COLO829 (cell line): ENCODE data around the gene PRSS12.
"Not testable (repeated sequence)": the region's sequence is repeated elsewhere in the genome, so short reads cannot be mapped to it uniquely, and the experiment has no call there.

Source experiments
- DNase-seq: peaks from one replicate; pipeline ENCODE4 v3.0.0; 2012; ENCODE audit warnings: low spot score

PRSS12 gene

DNA sequence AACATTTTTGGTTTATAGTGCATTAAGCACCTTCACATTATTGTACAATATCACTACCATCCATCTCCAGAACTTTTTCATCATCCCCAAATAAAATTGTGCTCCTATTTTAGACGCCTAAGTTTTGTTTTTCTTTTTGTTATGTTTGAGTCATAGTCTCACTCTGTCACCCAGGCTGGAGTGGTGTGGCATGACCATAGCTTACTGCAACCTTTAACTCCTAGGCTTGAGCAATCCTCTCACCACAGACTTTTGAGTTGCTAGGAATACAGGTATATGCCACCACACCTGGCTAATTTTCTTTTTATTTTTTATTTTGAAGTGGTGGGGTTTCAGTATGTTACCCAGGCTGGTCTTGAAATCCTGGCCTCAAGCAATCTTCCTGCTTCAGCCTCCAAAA, 33.9 kb downstream of the PRSS12 start:
- DNase-seq: no peak

GRCh38 chr4:118317691-118318090, 35.1 kb downstream of the PRSS12 start:
- DNase-seq: no peak

DNA sequence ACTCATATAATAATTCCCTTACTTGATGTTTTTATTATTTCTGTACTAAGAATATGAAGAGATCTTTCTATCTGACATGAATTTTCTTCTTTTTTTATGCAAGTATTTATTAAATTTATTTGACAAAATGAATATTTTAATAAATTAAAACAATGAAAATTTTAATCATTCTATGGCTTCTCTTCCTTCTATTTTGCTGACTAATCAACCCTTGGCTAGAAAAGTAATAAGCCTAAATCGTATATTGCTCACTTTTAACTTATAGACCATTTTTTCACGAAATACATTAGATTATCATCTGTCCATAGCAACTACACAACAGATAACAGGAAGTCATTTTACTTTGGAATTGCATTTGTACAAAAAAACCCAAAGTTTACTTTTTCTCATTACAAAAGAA, 38.6 kb downstream of the PRSS12 start:
- no peak for DNase-seq

DNA sequence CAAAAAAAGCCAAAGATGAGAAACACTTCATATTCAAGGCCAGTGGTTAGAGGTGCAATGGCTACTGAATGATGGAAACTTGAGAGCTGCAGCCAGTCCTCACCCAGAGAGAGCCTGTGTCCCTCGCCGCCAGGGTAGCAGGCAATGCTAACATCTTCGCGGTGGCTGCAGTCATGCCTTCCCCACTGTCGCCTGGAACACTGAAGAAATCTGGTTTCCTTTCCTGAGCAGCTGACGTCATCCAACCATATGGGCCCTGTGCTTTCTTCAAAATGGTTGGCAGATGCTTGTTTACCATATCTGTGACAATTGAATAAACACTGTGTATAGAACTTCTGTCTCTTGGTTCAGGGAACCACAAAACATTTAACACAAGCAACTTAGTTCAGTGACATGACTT, 39.7 kb downstream of the PRSS12 start:
- DNase-seq: no peak

DNA sequence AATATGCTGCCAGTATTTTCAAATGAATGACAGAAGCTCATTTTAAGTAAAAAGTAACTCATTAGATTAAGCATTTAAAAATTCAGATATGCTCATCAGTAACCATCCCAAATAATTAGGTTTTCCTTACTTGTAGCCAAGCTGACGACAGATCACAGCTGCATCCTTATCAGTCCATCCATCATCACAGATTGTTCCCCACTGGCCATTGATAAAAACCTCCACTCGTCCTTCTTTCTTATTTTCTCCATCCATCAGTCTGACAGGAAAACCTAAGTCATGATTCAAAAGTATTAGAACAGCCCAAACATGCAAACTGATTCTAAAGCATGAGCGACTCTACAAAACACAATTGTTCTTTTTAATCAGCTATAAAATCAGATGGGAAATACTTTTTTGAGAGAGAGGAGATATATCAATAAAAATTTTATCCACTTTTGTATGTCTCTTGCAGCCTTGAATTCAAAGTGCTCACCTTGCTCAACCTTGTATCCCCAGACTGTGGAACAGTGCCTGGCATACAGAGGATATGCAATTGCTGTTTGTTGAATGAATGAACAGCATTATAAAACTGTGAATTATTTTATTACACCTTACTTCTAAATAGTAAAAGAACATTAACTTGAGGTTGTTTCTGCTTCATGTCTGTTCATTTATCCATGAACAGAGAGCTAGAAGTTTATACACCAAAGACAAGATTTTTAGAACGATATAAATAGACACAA, 44.3 kb downstream of the PRSS12 start:
- DNase-seq: no peak

DNA sequence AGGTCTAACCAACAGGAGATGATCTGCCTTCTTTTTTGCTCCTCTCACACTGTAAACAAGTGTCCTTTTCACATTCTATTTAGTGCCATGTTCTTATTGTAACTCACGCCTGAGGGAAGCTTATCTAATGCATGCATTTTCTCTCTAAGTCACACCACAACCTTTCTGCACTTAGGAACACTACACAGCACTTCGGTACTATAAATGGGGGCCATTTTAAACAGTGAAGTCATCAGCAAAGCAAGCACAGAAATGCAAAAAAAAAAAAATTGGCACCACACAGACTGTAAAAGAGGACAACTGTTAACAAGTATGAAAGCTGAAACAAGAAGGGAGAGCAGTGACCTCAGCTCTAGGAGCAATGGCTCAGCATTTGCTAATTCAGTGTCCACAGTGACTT, 45.2 kb downstream of the PRSS12 start:
- no peak for DNase-seq

- not testable (repeated sequence) for DNase-seq
Observed at GRCh38 chr4:118299619-118300018, 53.2 kb downstream of the PRSS12 start.

DNA sequence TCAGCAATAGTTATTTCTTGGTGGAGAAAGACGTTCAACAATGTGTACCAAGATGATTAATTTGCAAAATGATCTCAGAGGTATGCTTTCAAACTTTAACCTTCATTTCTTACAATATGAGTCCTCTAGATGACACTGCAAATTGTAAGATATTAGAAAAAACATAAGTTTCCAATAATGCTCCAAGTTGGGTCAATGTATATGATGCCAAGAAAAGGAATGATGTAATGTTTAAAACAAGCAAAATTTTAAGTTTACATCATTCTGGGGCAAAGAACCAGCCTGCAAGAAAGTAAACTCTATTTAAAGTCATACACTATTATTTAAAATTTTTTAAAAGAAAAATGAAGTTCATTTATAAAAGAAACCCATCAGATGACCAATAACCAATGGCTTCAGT, 56.1 kb downstream of the PRSS12 start:
- no peak for DNase-seq

GRCh38 chr4:118290951-118291350, 61.9 kb downstream of the PRSS12 start:
- no peak for DNase-seq

- DNase-seq: no peak
Observed at GRCh38 chr4:118289794-118290193, 63.0 kb downstream of the PRSS12 start.

DNA sequence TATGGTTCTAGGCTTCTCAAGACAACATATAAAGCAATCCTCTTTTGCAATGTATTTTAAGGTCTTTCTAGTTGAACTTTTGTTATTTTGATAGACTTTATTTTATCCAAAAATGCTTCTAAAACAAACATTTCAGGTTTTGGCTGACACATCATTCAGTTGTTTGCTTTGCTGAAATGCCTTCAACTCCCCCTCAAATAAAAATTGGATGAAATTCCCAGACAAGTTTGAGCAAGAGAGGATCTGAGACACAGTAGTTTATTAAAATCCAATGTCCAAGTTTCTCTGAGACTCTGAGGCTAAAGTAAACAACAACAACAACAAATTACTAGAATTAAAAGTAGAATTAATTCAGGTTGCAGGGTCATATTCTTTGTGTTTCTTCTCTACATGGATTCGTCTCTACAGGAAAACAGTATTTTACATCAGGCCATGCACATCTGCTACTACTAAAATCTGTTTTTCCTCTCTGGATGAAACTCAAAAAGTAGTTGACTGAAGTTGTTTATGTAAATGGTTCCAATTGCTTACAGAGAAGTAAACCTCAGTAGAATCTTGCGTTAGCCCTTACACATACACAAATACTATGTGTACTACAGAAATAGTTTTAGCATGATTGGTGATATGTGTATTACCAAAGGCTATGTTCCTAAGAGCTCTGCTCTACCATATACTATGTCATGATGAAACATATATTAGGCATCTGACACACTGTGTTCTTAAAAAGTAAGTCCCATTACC, 64.9 kb downstream of the PRSS12 start:
- no peak for DNase-seq

DNA sequence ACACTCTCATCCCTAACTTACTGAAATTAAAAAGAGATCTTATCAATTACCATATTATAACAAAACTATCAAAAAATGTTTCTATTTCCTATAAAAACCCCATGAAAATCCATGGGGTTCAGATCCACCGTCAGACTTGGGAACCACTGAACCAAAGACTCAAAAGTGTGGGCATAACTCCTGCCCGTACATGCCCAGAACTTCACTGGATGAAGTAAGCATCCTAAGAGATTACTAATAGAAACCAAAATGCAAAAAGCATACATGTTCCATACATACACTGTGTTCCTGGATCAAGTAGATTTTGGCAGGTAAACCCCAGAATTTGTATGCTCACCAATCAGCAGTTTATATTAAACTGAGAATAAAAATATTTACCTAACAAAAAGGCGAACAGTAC, 66.1 kb downstream of the PRSS12 start:
- no peak for DNase-seq

DNA sequence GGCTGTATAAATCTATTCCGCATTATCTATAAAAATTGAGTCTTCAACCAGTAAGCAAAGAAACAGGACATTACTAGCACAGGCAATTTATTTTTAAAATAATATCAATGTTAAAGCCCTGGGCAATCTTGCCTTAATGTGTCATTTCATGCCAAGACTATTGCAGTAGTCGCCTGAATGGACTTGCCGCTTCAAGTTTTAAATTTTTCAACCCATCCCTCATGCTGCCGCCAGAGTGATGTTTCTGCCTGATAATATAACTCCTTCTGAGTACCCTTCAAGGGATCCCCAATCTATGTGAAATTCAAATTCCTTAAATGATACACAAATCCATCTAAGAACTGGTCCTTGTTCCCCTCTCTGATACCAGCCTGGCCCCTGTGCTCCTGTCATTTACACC, 66.9 kb downstream of the PRSS12 start:
- no peak for DNase-seq

DNA sequence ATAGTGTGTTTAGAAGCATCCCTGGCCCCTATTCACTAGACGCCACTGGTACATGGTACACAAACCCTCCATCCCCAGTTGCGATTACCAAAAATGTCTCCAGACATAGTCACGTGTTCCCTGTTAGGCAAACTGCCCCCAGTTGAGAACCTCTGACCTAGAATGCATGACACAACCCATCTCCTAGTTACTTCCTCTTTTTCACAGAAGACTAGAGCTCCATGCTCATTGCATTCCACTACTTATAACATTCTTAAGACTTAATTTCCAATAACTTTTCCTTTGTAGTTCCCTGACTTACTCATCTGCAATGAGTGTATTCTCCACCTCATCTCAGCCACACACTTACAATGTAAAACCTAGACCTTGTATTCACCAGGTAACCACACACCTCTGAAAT, 68.6 kb downstream of the PRSS12 start:
- DNase-seq: no peak

DNA sequence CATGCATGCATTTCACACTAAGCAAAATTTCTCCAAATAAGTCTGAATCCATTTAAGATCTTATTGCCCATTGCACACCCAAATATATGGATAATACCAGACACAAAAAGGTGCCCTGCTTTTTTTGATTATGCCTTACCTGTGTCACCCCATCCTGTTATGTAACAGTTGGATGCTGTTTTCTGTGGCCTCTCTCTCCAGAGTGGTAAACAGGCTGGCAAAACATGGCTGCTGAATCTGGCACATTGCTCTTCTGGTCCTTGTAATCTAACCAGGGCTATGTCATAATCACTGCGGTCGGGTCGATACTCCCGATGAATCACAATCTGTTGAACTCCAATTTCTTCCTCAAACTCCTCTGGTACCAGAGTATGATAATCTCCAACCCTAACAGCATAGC, 70.1 kb downstream of the PRSS12 start:
- no peak for DNase-seq

- DNase-seq: no peak
Observed at GRCh38 chr4:118281611-118282442, 71.0 kb downstream of the PRSS12 start.

DNA sequence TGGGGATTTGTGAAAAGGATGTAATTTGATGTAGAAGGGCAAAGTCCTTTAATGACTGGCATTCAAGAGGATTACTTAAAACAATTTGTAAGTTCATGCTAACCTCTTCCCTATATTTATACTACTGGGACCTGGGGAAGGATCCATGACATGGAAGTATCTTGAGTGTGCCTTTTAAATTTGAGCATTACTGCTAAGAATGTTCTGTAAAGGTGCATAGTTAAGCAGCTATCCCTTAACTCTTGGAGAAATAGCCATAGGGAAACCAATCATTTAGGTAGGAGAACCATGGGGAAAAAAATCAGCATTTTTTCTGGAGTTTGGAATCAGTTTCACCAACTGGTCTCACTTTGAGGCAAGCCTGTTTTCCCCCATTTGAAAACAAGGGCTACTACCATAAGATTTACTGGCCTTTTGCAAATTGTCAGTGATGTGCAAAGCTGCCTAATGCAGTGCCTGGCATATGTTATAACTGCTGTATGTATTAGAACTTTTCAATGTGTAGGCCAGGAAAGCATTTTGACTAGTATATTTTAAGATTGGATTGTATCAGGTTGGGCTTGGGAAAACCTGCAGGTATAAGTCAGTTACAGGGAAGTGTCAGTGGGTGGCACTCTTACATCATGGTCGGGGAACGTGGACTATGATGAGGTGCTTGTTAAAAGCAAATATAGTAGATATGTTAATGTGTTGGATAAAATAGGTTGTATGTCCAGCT, 72.1 kb downstream of the PRSS12 start:
- peak; percentile 69 for DNase-seq

- DNase-seq: no peak
Observed at GRCh38 chr4:118279920-118280432, 72.8 kb downstream of the PRSS12 start.

- no peak for DNase-seq
Observed at GRCh38 chr4:118279328-118279727, 73.5 kb downstream of the PRSS12 start.

GRCh38 chr4:118278473-118279274, 74.1 kb downstream of the PRSS12 start:
- peak; percentile 100 for DNase-seq

DNA sequence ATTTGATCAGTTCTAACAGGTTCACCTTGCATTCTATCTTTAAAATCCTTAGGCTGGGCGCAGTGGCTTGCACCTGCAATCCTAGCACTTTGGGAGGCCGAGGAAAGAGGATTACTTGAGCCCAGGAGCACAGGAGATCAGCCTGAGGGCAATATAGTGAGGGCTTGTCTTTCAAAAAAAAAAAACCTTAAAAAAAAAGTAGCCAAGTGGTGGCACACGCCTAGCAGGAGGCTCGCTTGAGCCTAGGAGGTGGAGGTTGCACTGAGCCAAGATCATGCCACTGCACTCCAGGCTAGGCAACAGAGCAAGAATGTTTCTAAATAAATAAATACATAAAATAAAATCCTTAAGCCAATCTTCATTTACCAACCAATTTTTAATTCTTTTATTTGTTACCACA, 75.6 kb downstream of the PRSS12 start:
- DNase-seq: no peak
